ENCODE data around the gene RNF167. TPM values are rescaled to one million over a fixed set of nuclear protein-coding genes. Genes with fewer than 3 reads are reported as not detected.

Gene RNF167
- total RNA-seq, 1 experiment from 2014 or later: 135 TPM

GRCh38 chr17:4892499-4893221, 47.4 kb upstream of the RNF167 start:
- H3K4me1 ChIP-seq (replicated peaks; ENCODE audit: insufficient read depth): no peaks in the 10 kb centered on the region
- no peak overlapping the region for H3K4me2 ChIP-seq
- H2AFZ ChIP-seq: no peak overlapping the region
- H3K27me3 ChIP-seq (ENCODE audit: insufficient read depth, low read depth): no peaks in the 10 kb centered on the region
- POLR2A ChIA-PET (ENCODE audit: unreplicated experiment): no interaction called here
- no peaks in the 10 kb centered on the region for H3K9me3 ChIP-seq (ENCODE audit: insufficient read depth, low read depth)
- no peak for DNase-seq
- no peaks in the 10 kb centered on the region for H3K79me2 ChIP-seq (ENCODE audit: low read depth)
- TF ChIP-seq EZH2 (IDR thresholded peaks at IDR 0.05; ENCODE audit: low read depth): no peak
- TF ChIP-seq CTCF (conservative IDR thresholded peaks at IDR 0.05): no peak
- no peak overlapping the region for H3K27ac ChIP-seq
- 0 out of 2 replicates have a peak, but pooled peaks cover 5% of the 10 kb centered on the region for H4K20me1 ChIP-seq (ENCODE audit: insufficient read depth)
- CTCF ChIA-PET: no interaction called here
- H3K36me3 ChIP-seq (ENCODE audit: low read depth): no peaks in the 10 kb centered on the region
- intact Hi-C loops (cut with micrococcal nuclease; ENCODE audit: unreplicated experiment): no loop called here
- no TSS peak for BruUV-seq (replicated peaks)
- no peak overlapping the region for H3K4me3 ChIP-seq
- no peaks in the 10 kb centered on the region for H3K9me2 ChIP-seq (ENCODE audit: insufficient read depth)
- H3F3A ChIP-seq (ENCODE audit: insufficient read depth, low read depth): peaks cover 8% of the 10 kb centered on the region; the same call in 1 of the 2 replicates

GRCh38 chr17:4893272-4893671, 46.8 kb upstream of the RNF167 start:
- Histone ChIP-seq H3K27ac (no peak overlapping the region), H3K4me1 (replicated peaks; ENCODE audit: insufficient read depth) (no peaks in the 10 kb centered on the region), H3K9me2 (ENCODE audit: insufficient read depth) (no peaks in the 10 kb centered on the region), H3K4me3 (no peak overlapping the region), H4K20me1 (ENCODE audit: insufficient read depth) (0 out of 2 replicates have a peak, but pooled peaks cover 3% of the 10 kb centered on the region), H3K27me3 (ENCODE audit: insufficient read depth, low read depth) (no peaks in the 10 kb centered on the region), H3K9me3 (ENCODE audit: insufficient read depth, low read depth) (no peaks in the 10 kb centered on the region), H2AFZ (no peak overlapping the region), H3K79me2 (ENCODE audit: low read depth) (no peaks in the 10 kb centered on the region), H3K4me2 (no peak overlapping the region), H3K36me3 (ENCODE audit: low read depth) (no peaks in the 10 kb centered on the region), H3F3A (ENCODE audit: insufficient read depth, low read depth) (peaks cover 8% of the 10 kb centered on the region; the same call in 1 of the 2 replicates)
- CTCF ChIA-PET: no interaction called here
- BruUV-seq (replicated peaks): no TSS peak
- no peak for DNase-seq
- TF ChIP-seq EZH2 (IDR thresholded peaks at IDR 0.05; ENCODE audit: low read depth) (no peak), CTCF (conservative IDR thresholded peaks at IDR 0.05) (no peak)
- POLR2A ChIA-PET (ENCODE audit: unreplicated experiment): no interaction called here
- intact Hi-C loops (cut with micrococcal nuclease; ENCODE audit: unreplicated experiment): no loop called here

- no peak overlapping the region for H3K4me3 ChIP-seq
- TF ChIP-seq CTCF (conservative IDR thresholded peaks at IDR 0.05) (no peak), EZH2 (IDR thresholded peaks at IDR 0.05; ENCODE audit: low read depth) (no peak)
- ChIA-PET CTCF (no interaction called here), POLR2A (ENCODE audit: unreplicated experiment) (no interaction called here)
- H3K9me2 ChIP-seq (ENCODE audit: insufficient read depth): no peaks in the 10 kb centered on the region
- H3K4me1 ChIP-seq (replicated peaks; ENCODE audit: insufficient read depth): no peaks in the 10 kb centered on the region
- DNase-seq: no peak
- H4K20me1 ChIP-seq (ENCODE audit: insufficient read depth): no peaks in the 10 kb centered on the region
- no TSS peak for BruUV-seq (replicated peaks)
- peaks cover 8% of the 10 kb centered on the region; the same call in 1 of the 2 replicates for H3F3A ChIP-seq (ENCODE audit: insufficient read depth, low read depth)
- H3K27ac ChIP-seq: no peak overlapping the region
- H3K36me3 ChIP-seq (ENCODE audit: low read depth): no peaks in the 10 kb centered on the region
- no peak overlapping the region for H3K4me2 ChIP-seq
- H3K9me3 ChIP-seq (ENCODE audit: insufficient read depth, low read depth): no peaks in the 10 kb centered on the region
- H3K79me2 ChIP-seq (ENCODE audit: low read depth): no peaks in the 10 kb centered on the region
- H3K27me3 ChIP-seq (ENCODE audit: insufficient read depth, low read depth): no peaks in the 10 kb centered on the region
- H2AFZ ChIP-seq: no peak overlapping the region
- intact Hi-C loops (cut with micrococcal nuclease; ENCODE audit: unreplicated experiment): no loop called here
Observed at GRCh38 chr17:4893721-4894560, 46.1 kb upstream of the RNF167 start.
